SHP77 (cell line): ENCODE results near the gene DMBT1.

Experiments
- DNase-seq, 2 experiments: peaks; one replicate each; lab custom pipeline; 2025; lab: John Stamatoyannopoulos, UW

The DMBT1 gene

DNA sequence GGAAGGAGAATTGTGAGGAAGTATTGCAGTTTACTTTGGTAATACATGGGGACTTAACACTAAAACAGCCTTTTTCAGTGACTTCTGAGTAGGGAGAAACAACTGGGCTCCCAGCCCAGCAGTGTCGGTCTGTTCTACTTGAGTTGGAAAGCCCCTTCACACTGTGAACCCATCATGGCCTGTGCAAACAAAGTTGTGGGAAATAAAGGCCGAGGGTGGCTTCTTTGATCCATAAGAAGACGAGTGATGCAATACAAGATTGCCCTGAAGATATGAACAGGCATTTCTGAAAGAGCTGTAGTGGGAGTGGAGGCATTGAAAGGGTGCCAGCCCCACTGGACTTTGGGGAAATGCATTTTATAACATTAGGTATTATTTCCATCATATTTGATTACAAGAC is 110.8 kb downstream of the DMBT1 start:
- no peak for DNase-seq

DNA sequence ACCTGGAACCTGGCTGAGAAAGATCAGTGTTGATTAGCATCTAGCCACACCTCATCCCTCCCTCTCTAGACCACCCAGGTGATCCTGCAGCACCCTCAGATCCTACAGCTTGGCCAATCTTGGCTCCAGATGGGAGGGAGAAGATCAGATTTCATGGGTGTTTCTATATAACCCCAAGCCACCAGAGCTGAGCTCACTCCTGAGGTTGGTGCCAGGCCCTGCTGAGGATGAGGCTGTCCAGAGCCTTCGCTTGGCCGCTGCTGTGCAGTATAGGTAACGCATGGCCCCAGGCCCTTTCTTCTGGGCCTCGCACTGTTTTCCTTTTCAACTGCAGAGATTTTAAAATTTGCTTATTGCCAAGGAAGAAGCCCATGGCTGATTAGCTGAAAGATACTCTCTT is 112.1 kb downstream of the DMBT1 start:
- DNase-seq, result no peak

DNA sequence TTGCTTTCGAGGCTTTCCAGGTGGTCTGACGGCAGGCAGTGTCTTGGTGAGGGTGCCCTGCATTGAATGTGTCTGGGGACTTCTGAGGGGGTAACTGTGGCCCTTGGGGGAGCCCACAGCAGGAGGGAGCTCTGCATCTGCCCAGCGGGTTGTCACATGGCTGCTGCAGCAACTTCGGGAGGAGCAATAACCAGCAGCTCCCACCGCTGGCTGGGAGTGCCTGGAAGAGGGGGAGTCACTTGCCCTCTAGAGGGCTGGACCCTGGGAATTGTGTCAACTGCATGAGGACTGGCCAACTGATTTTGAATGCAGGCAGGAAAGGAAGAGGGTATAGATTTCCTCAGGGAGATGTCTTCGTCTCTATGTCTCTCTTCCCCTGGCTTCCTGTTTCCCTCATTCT is 112.7 kb downstream of the DMBT1 start:
- no peak for DNase-seq

DNA sequence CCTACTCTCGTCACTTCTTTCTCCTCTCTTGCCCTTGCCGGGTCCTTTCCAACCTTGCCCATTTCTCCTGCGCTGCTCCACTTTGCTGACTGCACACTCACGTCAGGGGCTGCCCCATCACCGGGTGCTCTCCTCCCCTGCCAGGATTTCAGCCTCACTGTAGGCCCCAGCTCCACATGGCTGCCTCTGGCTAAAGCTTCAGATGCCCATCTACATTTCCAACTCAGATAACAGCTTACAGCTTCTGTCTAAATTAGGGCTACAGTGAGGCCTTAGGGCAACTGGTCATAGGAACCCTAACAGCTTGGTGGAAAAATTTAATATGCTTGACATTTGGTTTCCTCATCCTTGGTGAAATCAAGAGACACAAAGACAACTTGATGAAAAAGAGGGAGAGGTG is 113.2 kb downstream of the DMBT1 start:
- DNase-seq, result no peak

- DNase-seq, result no peak
These were observed 114.2 kb downstream of the DMBT1 start for GRCh38 chr10:122674781-122675180.

DNA sequence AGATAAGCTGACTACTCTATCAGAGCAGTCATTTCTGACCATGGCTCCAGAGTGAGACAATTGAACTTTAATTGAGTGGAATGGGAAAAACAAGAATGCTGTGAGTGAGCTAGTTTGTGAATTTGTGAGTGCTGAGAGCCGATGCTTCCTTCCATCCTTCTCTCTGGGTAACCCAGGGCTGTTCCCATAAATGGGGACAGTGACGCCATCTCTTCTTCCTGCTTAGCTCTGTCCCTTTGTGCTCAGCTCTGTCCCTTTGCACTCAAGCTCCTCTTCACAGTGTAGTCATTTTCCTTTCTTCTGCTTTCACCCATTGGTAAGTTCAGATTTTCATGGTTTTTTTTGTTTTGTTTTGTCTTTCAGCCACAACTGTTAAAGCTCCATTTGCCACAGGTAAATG is 114.7 kb downstream of the DMBT1 start:
- no peak for DNase-seq

GRCh38 chr10:122678266-122678665 is 117.7 kb downstream of the DMBT1 start:
- no peak for DNase-seq

DNA sequence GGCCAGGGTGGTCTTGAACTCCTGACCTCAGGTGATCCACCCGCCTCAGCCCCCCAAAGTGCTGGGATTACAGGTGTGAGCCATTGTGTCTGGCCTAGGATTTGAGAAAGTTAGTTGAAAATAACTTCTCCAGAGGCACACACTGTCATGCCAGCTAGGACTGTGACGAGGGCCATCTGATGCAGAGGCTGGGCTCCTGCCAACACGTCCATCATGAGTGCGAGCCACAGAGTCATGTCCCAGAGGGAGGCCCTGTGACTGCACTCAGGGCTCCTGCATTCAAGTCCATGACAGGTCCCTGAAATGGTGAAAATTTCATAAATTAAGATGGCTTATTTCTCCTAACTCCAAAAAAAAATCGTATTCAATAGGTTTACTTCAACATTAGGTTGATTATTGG is 122.0 kb downstream of the DMBT1 start:
- DNase-seq, result no peak

DNA sequence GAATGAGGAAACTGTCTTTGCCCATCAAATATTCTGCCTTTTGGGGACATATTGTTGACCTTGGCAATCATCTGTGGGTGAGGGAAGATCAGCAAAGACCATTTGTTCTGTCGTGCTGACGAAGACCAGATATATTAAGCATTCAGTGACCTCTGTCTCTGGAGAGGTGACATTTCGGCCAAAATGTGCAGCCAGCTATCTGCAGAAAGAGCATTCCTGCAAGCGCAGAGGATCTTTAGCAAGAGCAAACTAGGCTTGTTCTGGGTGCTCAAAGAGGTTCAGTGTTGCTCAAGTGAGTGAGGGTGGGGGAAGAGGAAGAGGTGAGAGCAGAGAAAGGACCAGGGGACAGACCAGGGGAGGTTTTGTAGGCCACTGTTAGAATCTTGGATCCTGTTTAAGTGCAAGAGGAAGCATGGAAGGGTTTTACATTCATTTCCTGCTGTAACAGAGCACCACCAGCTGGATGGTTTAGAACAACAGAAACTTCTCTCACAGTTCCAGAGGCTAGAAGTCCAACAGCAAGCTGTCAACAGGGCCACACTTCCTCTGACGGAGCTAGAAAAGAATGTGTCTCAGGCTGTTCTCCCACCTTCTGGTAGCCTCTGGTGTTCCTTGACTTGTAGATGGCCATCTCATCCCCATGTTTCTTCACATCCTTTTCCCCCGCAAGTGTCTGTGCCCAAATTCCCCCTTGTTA is 127.9 kb downstream of the DMBT1 start:
- DNase-seq, result no peak

DNA sequence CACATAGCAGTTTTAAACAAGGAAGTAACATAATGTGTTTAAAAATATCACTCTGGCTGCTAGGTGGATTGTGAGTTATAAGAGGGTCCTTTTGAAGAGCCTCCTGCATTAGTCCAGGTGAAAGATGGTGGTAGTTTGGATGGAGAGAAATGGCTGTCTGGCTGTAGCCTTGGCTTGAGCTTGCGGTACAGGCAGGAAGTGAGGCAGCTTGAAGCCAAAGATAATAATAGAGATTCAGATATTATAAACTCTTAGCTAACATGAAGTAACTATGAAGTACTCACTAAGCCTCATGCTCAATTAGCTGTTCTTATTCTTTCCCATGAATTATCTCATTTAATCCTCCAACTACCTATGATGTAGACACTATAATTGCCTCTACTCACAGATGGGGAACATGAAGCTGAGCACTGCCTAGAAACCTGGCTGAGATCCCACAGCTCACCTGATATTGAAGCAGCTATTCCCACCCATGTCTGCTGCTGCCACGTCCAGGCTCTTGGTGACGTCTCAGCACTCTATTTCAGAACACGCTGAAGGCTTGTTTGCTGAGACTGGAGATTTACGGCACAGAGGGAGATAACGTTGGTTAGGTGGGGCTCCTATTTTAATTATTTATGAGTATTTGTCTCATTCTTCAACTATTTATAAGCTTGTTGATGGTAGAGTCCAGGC is 128.7 kb downstream of the DMBT1 start:
- no peak for DNase-seq

DNA sequence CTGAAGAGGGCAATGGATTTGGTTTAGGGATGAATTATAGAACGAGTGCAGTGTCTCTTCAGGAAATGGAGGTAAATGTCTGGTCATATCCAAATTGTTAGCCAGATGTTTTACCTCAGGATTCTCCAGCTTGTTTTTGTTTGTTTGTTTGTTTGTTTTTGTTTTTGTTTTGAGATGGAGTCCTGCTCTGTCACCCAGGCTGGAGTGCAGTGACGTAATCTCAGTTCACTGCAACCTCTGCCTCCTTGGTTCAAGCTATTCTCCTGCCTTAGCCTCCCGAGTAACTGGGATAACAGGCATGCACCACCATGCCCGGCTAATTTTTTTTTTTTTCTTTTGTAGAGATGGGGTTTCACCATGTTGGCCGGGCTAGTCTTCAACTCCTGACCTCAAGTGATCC is 132.2 kb downstream of the DMBT1 start:
- DNase-seq, result no peak
